Tibial nerve (tissue), 3 donors: Measurements from ENCODE around the gene SLC25A1.

Source experiments
- CTCF ChIP-seq, 5 experiments: fragments of 200-600 bp in 3 of 5; fragments of 450-650 bp in 2 of 5; sonication (generic) in 3 of 5; IDR thresholded peaks; one replicate each; pipeline ENCODE4 v1.5.1; 2016 to 2019; ENCODE audit warnings: antibody characterized with exemption in 5 of 5, mild to moderate bottlenecking in 3 of 5, moderate library complexity in 2 of 5
- POLR2A ChIP-seq, 2 donors: fragments of 450-650 bp; IDR thresholded peaks; one replicate each; pipeline ENCODE4 v1.6.1; 2017; ENCODE audit warnings: antibody characterized with exemption in 2 of 2, mild to moderate bottlenecking in 2 of 2, moderate library complexity in 2 of 2

- TF ChIP-seq CTCF (IDR thresholded peaks at IDR 0.05) (no peak), POLR2A (IDR thresholded peaks at IDR 0.05) (no peak)
Observed at GRCh38 chr22:19193879-19194278, 15.3 kb upstream of the SLC25A1 start.
